ENCODE measurements around the gene LTB.

LTB gene

GRCh38 chr6:31580438-31580740 lies 1.8 kb downstream of the LTB start:
- H3K4me3 ChIP-seq (replicated peaks; ENCODE audit: low read depth, low read length): peak overlapping the region; percentile 86
- no peak for TF ChIP-seq CTCF (IDR thresholded peaks at IDR 0.05; ENCODE audit: low read length, missing control alignments)
- no peak for DNase-seq (ENCODE audit: low read depth)

GRCh38 chr6:31579546-31580437 lies 2.4 kb downstream of the LTB start:
- H3K4me3 ChIP-seq (replicated peaks; ENCODE audit: low read depth, low read length): no peak overlapping the region
- TF ChIP-seq CTCF (IDR thresholded peaks at IDR 0.05; ENCODE audit: low read length, missing control alignments): no peak
- no peak for DNase-seq (ENCODE audit: low read depth)

GRCh38 chr6:31579119-31579505 lies 3.1 kb downstream of the LTB start:
- H3K4me3 ChIP-seq (replicated peaks; ENCODE audit: low read depth, low read length): no peak overlapping the region
- DNase-seq (ENCODE audit: low read depth): no peak
- TF ChIP-seq CTCF (IDR thresholded peaks at IDR 0.05; ENCODE audit: low read length, missing control alignments): no peak

- TF ChIP-seq CTCF (IDR thresholded peaks at IDR 0.05; ENCODE audit: low read length, missing control alignments): no peak
- DNase-seq (ENCODE audit: low read depth): no peak
- no peak overlapping the region for H3K4me3 ChIP-seq (replicated peaks; ENCODE audit: low read depth, low read length)
These were observed 3.8 kb downstream of the LTB start for GRCh38 chr6:31578184-31579118.

GRCh38 chr6:31577579-31577966 lies 4.7 kb downstream of the LTB start:
- DNase-seq (ENCODE audit: low read depth): no peak
- no peak overlapping the region for H3K4me3 ChIP-seq (replicated peaks; ENCODE audit: low read depth, low read length)
- no peak for TF ChIP-seq CTCF (IDR thresholded peaks at IDR 0.05; ENCODE audit: low read length, missing control alignments)

- DNase-seq (ENCODE audit: low read depth): no peak
- H3K4me3 ChIP-seq (replicated peaks; ENCODE audit: low read depth, low read length): no peak overlapping the region
- no peak for TF ChIP-seq CTCF (IDR thresholded peaks at IDR 0.05; ENCODE audit: low read length, missing control alignments)
These were observed 5.2 kb downstream of the LTB start for GRCh38 chr6:31576897-31577578.

All from fibroblast of pulmonary artery (primary cell).